Kasumi-1 (cell line): Measurements from ENCODE around the gene PPFIA4.

Experiments
- DNase-seq, 2 experiments: peaks; one replicate each; lab custom pipeline; 2025; lab: John Stamatoyannopoulos, UW

PPFIA4 gene

DNA sequence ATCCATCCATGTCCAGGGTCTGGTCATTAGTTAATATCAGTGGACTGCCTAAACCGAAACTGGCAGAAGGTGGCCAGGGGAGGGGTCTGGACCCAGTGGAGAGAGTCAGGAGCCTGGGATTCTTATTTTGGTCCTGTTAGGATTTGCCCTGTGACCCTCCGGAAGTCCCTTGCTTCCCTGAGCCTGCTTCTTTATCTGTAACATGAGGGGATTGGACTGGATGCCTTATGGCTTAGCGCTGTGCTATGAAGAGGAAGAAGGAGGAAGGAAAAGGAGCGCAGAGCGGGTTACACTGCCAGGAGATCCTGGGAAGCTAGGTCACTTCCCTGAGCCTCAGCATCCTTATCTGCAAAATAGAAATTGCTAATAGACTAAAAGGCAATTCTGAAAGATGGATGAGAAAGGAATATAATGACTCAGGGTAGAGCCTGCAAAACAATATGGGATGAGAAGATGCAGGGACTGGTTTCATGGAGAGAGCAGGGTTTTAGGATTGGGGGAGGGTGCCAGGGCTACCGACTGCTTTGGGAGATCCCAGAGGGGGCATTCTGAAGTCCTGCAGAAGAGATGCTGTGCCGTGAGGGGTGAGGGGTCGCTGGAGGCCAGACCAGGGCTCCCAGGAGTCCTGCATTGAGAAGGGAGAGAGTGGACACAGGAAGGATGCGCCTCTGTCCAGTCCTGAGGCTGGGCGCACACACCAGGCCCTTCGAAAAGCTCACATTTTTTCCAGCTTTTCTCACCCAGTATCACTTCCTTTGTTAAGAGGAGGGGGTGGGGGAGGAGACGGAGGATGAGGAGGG, 100.8 kb downstream of the PPFIA4 start:
- DNase-seq: no peak

- DNase-seq: no peak
Measured at GRCh38 chr1:203127666-203128430, 101.6 kb downstream of the PPFIA4 start, which contains the start of gene ADORA1. Gene ADORA1 (plus strand): TSS chr1:203127726. CDS start chr1:203128842, 1,116 bp downstream.

DNA sequence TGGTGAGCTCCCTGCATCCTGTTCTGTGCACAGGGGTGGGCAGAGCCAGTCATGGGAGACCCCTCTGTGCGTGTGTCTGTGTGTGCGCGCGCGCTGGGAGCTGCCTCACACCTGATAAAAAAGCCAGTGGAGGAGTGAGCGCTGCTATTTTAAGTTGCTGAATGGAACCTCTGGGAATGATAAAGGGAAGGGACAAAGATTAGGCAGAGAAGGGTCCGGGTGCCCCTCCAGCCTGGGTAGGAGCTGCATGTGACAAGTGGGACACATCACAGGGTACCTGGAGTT, 102.1 kb downstream of the PPFIA4 start:
- DNase-seq: no peak
